Measurements from ENCODE around the gene NOX5. TPM values are rescaled to one million over a fixed set of nuclear protein-coding genes. Genes with fewer than 3 reads are reported as not detected.
A peak's percentile ranks its signal among the peaks of the same experiment; 100 is the strongest.

Gene NOX5
- total and polyA plus RNA-seq, 2 donors (not counting 1 experiment from before 2014, with no cell fraction given) = 0.01 to 0.05 TPM

DNA sequence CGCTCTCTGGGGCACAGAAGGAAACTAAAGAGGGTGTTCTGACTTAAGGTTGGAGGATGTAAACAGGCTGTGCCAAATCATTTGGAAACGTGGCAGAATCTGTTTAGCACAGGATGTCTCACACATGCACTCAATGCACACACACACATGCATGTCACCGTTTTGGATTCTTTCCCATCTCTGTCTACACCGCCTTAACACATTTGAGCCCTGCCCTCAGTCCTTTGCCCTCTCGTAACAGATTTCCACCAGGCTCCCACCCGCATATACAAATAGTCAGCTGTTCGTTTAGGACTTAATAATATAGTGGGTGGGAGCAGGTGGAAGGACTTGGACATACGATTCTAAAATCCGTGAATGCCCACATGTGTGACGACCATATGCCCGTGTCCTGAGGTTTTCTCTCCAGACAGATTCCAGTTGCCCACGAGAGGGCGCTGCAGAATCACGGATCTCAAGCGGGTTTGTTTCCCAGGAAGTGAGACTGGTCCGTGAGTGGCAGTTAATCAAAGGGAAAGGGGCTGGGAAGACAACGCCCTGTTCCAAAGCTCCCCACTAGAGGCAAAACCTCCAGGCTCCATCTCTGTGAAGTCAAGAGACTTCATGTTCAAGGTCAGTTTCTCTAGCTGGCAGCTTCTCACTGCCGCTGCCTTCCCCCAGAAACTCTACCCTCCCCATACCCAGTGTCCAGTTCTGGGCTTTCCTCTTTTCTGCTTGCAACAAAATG lies 44.5 kb downstream of the NOX5 start:
- Histone ChIP-seq H3K79me2 (ENCODE audit: control insufficient read depth, insufficient read depth, low read length) (no peaks in the 10 kb centered on the region), H3K4me3 (ENCODE audit: control extremely low read depth in 1 of 5, extremely low read depth in 1 of 5, insufficient read depth in 1 of 5, low read depth in 2 of 5, low read length in 4 of 5) (no peak overlapping the region), H3K9me3 (ENCODE audit: control extremely low read depth in 1 of 3, control insufficient read depth in 2 of 3, insufficient read depth in 1 of 3, low read length in 2 of 3) (no peaks in the 10 kb centered on the region), H2AFZ (ENCODE audit: insufficient read depth, low read depth, low read length, poor library complexity, severe bottlenecking) (peak overlapping the region; percentile 32), H3K27me3 (replicated peaks in 1 of 4; ENCODE audit: control extremely low read depth in 1 of 4, control insufficient read depth in 3 of 4, insufficient read depth in 4 of 4, low read length in 3 of 4) (peaks cover 0 to 12% (median 0%) of the 10 kb centered on the region in 4 experiments), H3K9ac (ENCODE audit: low read length) (no peak overlapping the region), H3K4me2 (replicated peaks; ENCODE audit: low read depth, low read length, poor library complexity, severe bottlenecking) (peak overlapping the region; percentile 8), H3K4me1 (ENCODE audit: control insufficient read depth in 2 of 2, insufficient read depth in 2 of 2, low read length in 2 of 2) (peaks cover 4 to 12% of the 10 kb centered on the region in 2 donors), H3K36me3 (replicated peaks in 1 of 2; ENCODE audit: control extremely low read depth in 1 of 2, control insufficient read depth in 1 of 2, extremely low read depth in 1 of 2, insufficient read depth in 2 of 2, low read length in 1 of 2) (no peaks in the 10 kb centered on the region), H4K20me1 (ENCODE audit: control insufficient read depth, insufficient read depth, low read length, poor library complexity, severe bottlenecking) (no peaks in the 10 kb centered on the region), H3K27ac (ENCODE audit: low read length in 2 of 2) (no peak overlapping the region)
- peak; percentile 70 for DNase-seq
- ChIA-PET POLR2A (no interaction called here), CTCF (interaction anchor here (0.6 to 2.1 kb wide), 7 partner anchors 9 to 1754 kb away, joined by 3 to 15 read pairs (median 5); no protein-coding TSS in a partner anchor)
- Mint-ChIP-seq H3K27ac (no peak overlapping the region), H3K4me1 (peaks cover 17% of the 10 kb centered on the region), H3K9me3 (ENCODE audit: insufficient read depth) (no peaks in the 10 kb centered on the region), H3K4me3 (no peak overlapping the region), H3K27me3 (peaks cover 28% of the 10 kb centered on the region)
- intact Hi-C loops (cut with micrococcal nuclease) = no loop called here
- TF ChIP-seq, protein P1, sequence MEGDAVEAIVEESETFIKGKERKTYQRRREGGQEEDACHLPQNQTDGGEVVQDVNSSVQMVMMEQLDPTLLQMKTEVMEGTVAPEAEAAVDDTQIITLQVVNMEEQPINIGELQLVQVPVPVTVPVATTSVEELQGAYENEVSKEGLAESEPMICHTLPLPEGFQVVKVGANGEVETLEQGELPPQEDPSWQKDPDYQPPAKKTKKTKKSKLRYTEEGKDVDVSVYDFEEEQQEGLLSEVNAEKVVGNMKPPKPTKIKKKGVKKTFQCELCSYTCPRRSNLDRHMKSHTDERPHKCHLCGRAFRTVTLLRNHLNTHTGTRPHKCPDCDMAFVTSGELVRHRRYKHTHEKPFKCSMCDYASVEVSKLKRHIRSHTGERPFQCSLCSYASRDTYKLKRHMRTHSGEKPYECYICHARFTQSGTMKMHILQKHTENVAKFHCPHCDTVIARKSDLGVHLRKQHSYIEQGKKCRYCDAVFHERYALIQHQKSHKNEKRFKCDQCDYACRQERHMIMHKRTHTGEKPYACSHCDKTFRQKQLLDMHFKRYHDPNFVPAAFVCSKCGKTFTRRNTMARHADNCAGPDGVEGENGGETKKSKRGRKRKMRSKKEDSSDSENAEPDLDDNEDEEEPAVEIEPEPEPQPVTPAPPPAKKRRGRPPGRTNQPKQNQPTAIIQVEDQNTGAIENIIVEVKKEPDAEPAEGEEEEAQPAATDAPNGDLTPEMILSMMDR (IDR thresholded peaks at IDR 0.05) = peak; percentile 79
- TF ChIP-seq EZH2 (IDR thresholded peaks at IDR 0.05; ENCODE audit: borderline replicate concordance, insufficient read depth, low read depth, low read length, poor library complexity, severe bottlenecking) = no peak
- 16% methylated on average over 9 of the region's 18 CpGs for WGBS (ENCODE audit: insufficient coverage)
- ATAC-seq (ENCODE audit: low read depth) = no peak

DNA sequence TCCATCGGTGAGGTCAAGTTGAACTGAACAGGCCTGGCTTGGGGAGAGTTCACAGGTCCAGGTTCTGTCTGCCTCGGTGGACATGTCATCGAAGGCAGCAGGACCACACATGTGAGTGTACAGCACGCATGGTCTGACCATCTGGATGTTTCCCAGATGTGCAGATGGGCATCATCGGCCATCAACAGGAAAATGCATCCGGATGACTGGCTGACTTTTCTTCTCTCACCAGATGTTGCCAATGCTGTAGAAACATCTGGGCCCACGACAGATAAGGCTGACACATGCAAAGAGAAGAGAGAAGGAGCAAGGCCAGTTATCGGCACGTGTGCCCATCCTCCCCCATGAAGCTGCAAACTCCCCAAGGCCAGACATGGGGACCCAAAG lies 45.1 kb downstream of the NOX5 start:
- POLR2A ChIA-PET = no interaction called here
- H3K9me3 Mint-ChIP-seq (ENCODE audit: insufficient read depth) = no peaks in the 10 kb centered on the region
- Histone ChIP-seq H2AFZ (ENCODE audit: insufficient read depth, low read depth, low read length, poor library complexity, severe bottlenecking) (peak overlapping the region; percentile 32), H3K4me3 (ENCODE audit: control extremely low read depth in 1 of 5, extremely low read depth in 1 of 5, insufficient read depth in 1 of 5, low read depth in 2 of 5, low read length in 4 of 5) (no peak overlapping the region), H4K20me1 (ENCODE audit: control insufficient read depth, insufficient read depth, low read length, poor library complexity, severe bottlenecking) (no peaks in the 10 kb centered on the region), H3K9ac (ENCODE audit: low read length) (no peak overlapping the region), H3K9me3 (ENCODE audit: control extremely low read depth in 1 of 3, control insufficient read depth in 2 of 3, insufficient read depth in 1 of 3, low read length in 2 of 3) (no peaks in the 10 kb centered on the region), H3K36me3 (replicated peaks in 1 of 2; ENCODE audit: control extremely low read depth in 1 of 2, control insufficient read depth in 1 of 2, extremely low read depth in 1 of 2, insufficient read depth in 2 of 2, low read length in 1 of 2) (no peaks in the 10 kb centered on the region), H3K79me2 (ENCODE audit: control insufficient read depth, insufficient read depth, low read length) (no peaks in the 10 kb centered on the region), H3K4me2 (replicated peaks; ENCODE audit: low read depth, low read length, poor library complexity, severe bottlenecking) (no peak overlapping the region), H3K27ac (ENCODE audit: low read length in 2 of 2) (no peak overlapping the region), H3K27me3 (replicated peaks in 1 of 4; ENCODE audit: control extremely low read depth in 1 of 4, control insufficient read depth in 3 of 4, insufficient read depth in 4 of 4, low read length in 3 of 4) (peaks cover 0 to 12% (median 0%) of the 10 kb centered on the region in 4 experiments), H3K4me1 (ENCODE audit: control insufficient read depth in 2 of 2, insufficient read depth in 2 of 2, low read length in 2 of 2) (peaks cover 4 to 12% of the 10 kb centered on the region in 2 donors)
- peaks cover 17% of the 10 kb centered on the region for H3K4me1 Mint-ChIP-seq
- no peak for TF ChIP-seq EZH2 (IDR thresholded peaks at IDR 0.05; ENCODE audit: borderline replicate concordance, insufficient read depth, low read depth, low read length, poor library complexity, severe bottlenecking)
- TF ChIP-seq, protein P1 (IDR thresholded peaks at IDR 0.05) = no peak
- ATAC-seq (ENCODE audit: low read depth) (no peak), DNase-seq (no peak)
- 91% methylated on average over 6 of the region's 9 CpGs for WGBS (ENCODE audit: insufficient coverage)
- no peak overlapping the region for H3K4me3 Mint-ChIP-seq
- peaks cover 23% of the 10 kb centered on the region for H3K27me3 Mint-ChIP-seq
- CTCF ChIA-PET = interaction anchor here (0.6 to 2.1 kb wide), 5 partner anchors 8 to 1753 kb away, joined by 3 to 15 read pairs (median 7); no protein-coding TSS in a partner anchor
- no peak overlapping the region for H3K27ac Mint-ChIP-seq
- intact Hi-C loops (cut with micrococcal nuclease) = no loop called here
